GM20000 (cell line): ENCODE measurements around the gene GPSM1.

Source experiments
- DNase-seq: peaks from one replicate; pipeline ENCODE4 v3.0.0; 2012; ENCODE audit warnings: low spot score
- CTCF ChIP-seq: IDR thresholded peaks from 2 replicates; pipeline ENCODE4 v1.5.1; 2012; ENCODE audit warnings: mild to moderate bottlenecking, control low read depth; ENCODE audit errors: extremely low read depth, missing control alignments

The GPSM1 gene

GRCh38 chr9:136378170-136379002 is 51.0 kb downstream of the GPSM1 start:
- no peak for DNase-seq

GRCh38 chr9:136379003-136379287 is 51.6 kb downstream of the GPSM1 start:
- no peak for TF ChIP-seq CTCF
- DNase-seq = no peak

More at GRCh38 chr9:136378170-136379002, 51.0 kb downstream of the GPSM1 start:
- TF ChIP-seq CTCF = no peak

GRCh38 chr9:136379401-136379800 is 52.1 kb downstream of the GPSM1 start:
- DNase-seq = no peak
- no peak for TF ChIP-seq CTCF

- no peak for TF ChIP-seq CTCF
- DNase-seq = no peak
These were observed 52.6 kb downstream of the GPSM1 start for GRCh38 chr9:136379891-136380290.

- no peak for TF ChIP-seq CTCF
- no peak for DNase-seq
These were observed 53.0 kb downstream of the GPSM1 start for GRCh38 chr9:136380381-136380780.

- DNase-seq = no peak
- TF ChIP-seq CTCF = no peak
These were observed 54.0 kb downstream of the GPSM1 start for GRCh38 chr9:136381311-136381710.

- TF ChIP-seq CTCF = no peak
- no peak for DNase-seq
These were observed 54.7 kb downstream of the GPSM1 start for GRCh38 chr9:136381966-136382513.
